Esophagus (tissue), 2 donors: Measurements from ENCODE around the gene UCN3. TPM values are rescaled to one million over a fixed set of nuclear protein-coding genes. Genes with fewer than 3 reads are reported as not detected.

Experiments
- H3K27ac ChIP-seq, 2 donors: one replicate each; pipeline ENCODE4 v1.5.1; 2013; ENCODE audit warnings: low read depth in 2 of 2, mild to moderate bottlenecking in 2 of 2, inconsistent platforms in 1 of 2, low read length in 1 of 2, moderate library complexity in 1 of 2
- H3K27me3 ChIP-seq, 2 donors: one replicate each; pipeline ENCODE4 v1.6.1; 2013; ENCODE audit warnings: low read length in 2 of 2, control low read depth in 1 of 2, mild to moderate bottlenecking in 1 of 2; ENCODE audit not compliant: insufficient read depth in 2 of 2, control insufficient read depth in 1 of 2
- H3K36me3 ChIP-seq, 2 donors: one replicate each; pipeline ENCODE4 v1.6.1; 2013; ENCODE audit warnings: low read length in 1 of 2; ENCODE audit not compliant: control insufficient read depth in 2 of 2, insufficient read depth in 2 of 2
- H3K4me1 ChIP-seq, 2 donors: one replicate each; pipeline ENCODE4 v1.6.1; 2013; ENCODE audit warnings: low read length in 1 of 2; ENCODE audit not compliant: control insufficient read depth in 2 of 2, insufficient read depth in 2 of 2
- H3K4me3 ChIP-seq, 2 donors: one replicate each; pipeline ENCODE4 v1.5.1; 2013; ENCODE audit warnings: low read length in 2 of 2, mild to moderate bottlenecking in 2 of 2, low read depth in 1 of 2, moderate library complexity in 1 of 2
- H3K9me3 ChIP-seq, 2 donors: one replicate each; pipeline ENCODE4 v1.6.1; 2013; ENCODE audit warnings: mild to moderate bottlenecking in 2 of 2, low read depth in 1 of 2, low read length in 1 of 2, moderate library complexity in 1 of 2; ENCODE audit not compliant: control insufficient read depth in 2 of 2, insufficient read depth in 1 of 2
- WGBS, 2 donors: extraction: QIAGEN DNeasy Blood & Tissue Kit; methylation state at CpG; one replicate each; pipeline ENCODE4 v1.1.7; 2013; 5-methylcytosine and 5-hydroxymethylcytosine counted together
- polyA plus RNA-seq, 2 donors: library from polyadenylated mRNA; stranded (reverse); fragments of 200-250 nt; gene quantifications; one replicate each; pipeline ENCODE4 v1.2.3, GENCODE V29; 2013
- donor health status: healthy with polysubstance abuse.
- donor health status: Bipolar disorder and iron deficiency.

Gene UCN3
- polyA plus RNA-seq: not detected

GRCh38 chr10:5364890-5365338, at the start of gene UCN3:
Gene UCN3 (plus strand): TSS chr10:5364966. CDS start chr10:5373721, 8,755 bp downstream.
- H3K9me3 ChIP-seq: no peaks in the 10 kb centered on the region
- no peaks in the 10 kb centered on the region for H3K36me3 ChIP-seq
- H3K4me3 ChIP-seq: no peak within 1 kb of the TSS
- H3K4me1 ChIP-seq: no peaks in the 10 kb centered on the region
- peaks cover 0 to 2% of the 10 kb centered on the region in 2 donors for H3K27me3 ChIP-seq
- no peak within 1 kb of the TSS for H3K27ac ChIP-seq
- WGBS, 2 donors: 47 to 63% methylated on average over 21 of the region's 21 CpGs

GRCh38 chr10:5317547-5318107, 47.1 kb upstream of the UCN3 start:
- Histone ChIP-seq H3K9me3 (no peaks in the 10 kb centered on the region), H3K27me3 (no peaks in the 10 kb centered on the region), H3K36me3 (no peaks in the 10 kb centered on the region), H3K4me3 (no peak overlapping the region), H3K27ac (peak overlapping the region in 1 of 2 donors; percentile 3), H3K4me1 (peaks cover 0 to 3% of the 10 kb centered on the region in 2 donors)
- WGBS, 2 donors: 28 to 47% methylated on average over 10 of the region's 10 CpGs

GRCh38 chr10:5318148-5318547, 46.6 kb upstream of the UCN3 start:
- H3K36me3 ChIP-seq: no peaks in the 10 kb centered on the region
- no peak overlapping the region for H3K27ac ChIP-seq
- H3K4me3 ChIP-seq: no peak overlapping the region
- H3K9me3 ChIP-seq: no peaks in the 10 kb centered on the region
- H3K27me3 ChIP-seq: no peaks in the 10 kb centered on the region
- H3K4me1 ChIP-seq: peaks cover 0 to 3% of the 10 kb centered on the region in 2 donors
- 91 to 92% methylated on average over 5 of the region's 5 CpGs for WGBS, 2 donors

GRCh38 chr10:5319863-5320262, 44.9 kb upstream of the UCN3 start:
- Histone ChIP-seq H3K4me1 (peaks cover 0 to 3% of the 10 kb centered on the region in 2 donors), H3K27ac (no peak overlapping the region), H3K36me3 (no peaks in the 10 kb centered on the region), H3K4me3 (no peak overlapping the region), H3K27me3 (no peaks in the 10 kb centered on the region), H3K9me3 (no peaks in the 10 kb centered on the region)
- 81 to 86% methylated on average over 4 of the region's 4 CpGs for WGBS, 2 donors

GRCh38 chr10:5321273-5321672, 43.5 kb upstream of the UCN3 start:
- Histone ChIP-seq H3K27me3 (no peaks in the 10 kb centered on the region), H3K36me3 (no peaks in the 10 kb centered on the region), H3K9me3 (peaks cover 0 to 2% of the 10 kb centered on the region in 2 donors), H3K4me1 (peaks cover 0 to 3% of the 10 kb centered on the region in 2 donors), H3K4me3 (no peak overlapping the region), H3K27ac (no peak overlapping the region)
- WGBS, 2 donors: 79 to 81% methylated on average over 3 of the region's 3 CpGs

- Histone ChIP-seq H3K27ac (peak overlapping the region in 1 of 2 donors; percentile 38), H3K9me3 (peaks cover 0 to 2% of the 10 kb centered on the region in 2 donors), H3K4me1 (no peaks in the 10 kb centered on the region), H3K4me3 (no peak overlapping the region), H3K27me3 (no peaks in the 10 kb centered on the region), H3K36me3 (no peaks in the 10 kb centered on the region)
- WGBS, 2 donors: 45 to 46% methylated on average over 4 of the region's 4 CpGs
These were observed 41.3 kb upstream of the UCN3 start for GRCh38 chr10:5323446-5323845.

- Histone ChIP-seq H3K36me3 (no peaks in the 10 kb centered on the region), H3K4me3 (no peak overlapping the region), H3K9me3 (peaks cover 0 to 2% of the 10 kb centered on the region in 2 donors), H3K27ac (no peak overlapping the region), H3K4me1 (peaks cover 0 to 5% of the 10 kb centered on the region in 2 donors), H3K27me3 (no peaks in the 10 kb centered on the region)
- 72 to 79% methylated on average over 6 of the region's 6 CpGs for WGBS, 2 donors
These were observed 39.7 kb upstream of the UCN3 start for GRCh38 chr10:5325076-5325475.

- 69 to 70% methylated on average over 5 of the region's 5 CpGs for WGBS, 2 donors
- H3K4me3 ChIP-seq: no peak overlapping the region
- peaks cover 0 to 5% of the 10 kb centered on the region in 2 donors for H3K4me1 ChIP-seq
- H3K27me3 ChIP-seq: no peaks in the 10 kb centered on the region
- peaks cover 0 to 3% of the 10 kb centered on the region in 2 donors for H3K9me3 ChIP-seq
- no peaks in the 10 kb centered on the region for H3K36me3 ChIP-seq
- no peak overlapping the region for H3K27ac ChIP-seq
These were observed 30.4 kb upstream of the UCN3 start for GRCh38 chr10:5334196-5334880.

- Histone ChIP-seq H3K36me3 (no peaks in the 10 kb centered on the region), H3K4me1 (no peaks in the 10 kb centered on the region), H3K27me3 (no peaks in the 10 kb centered on the region), H3K9me3 (peaks cover 0 to 3% of the 10 kb centered on the region in 2 donors), H3K27ac (no peak overlapping the region), H3K4me3 (no peak overlapping the region)
These were observed 26.8 kb upstream of the UCN3 start for GRCh38 chr10:5338010-5338409.

GRCh38 chr10:5343092-5343491, 21.7 kb upstream of the UCN3 start:
- H3K27ac ChIP-seq: no peak overlapping the region
- H3K4me3 ChIP-seq: no peak overlapping the region
- no peaks in the 10 kb centered on the region for H3K27me3 ChIP-seq
- 72 to 87% methylated on average over 3 of the region's 3 CpGs for WGBS, 2 donors
- H3K9me3 ChIP-seq: no peaks in the 10 kb centered on the region
- H3K4me1 ChIP-seq: no peaks in the 10 kb centered on the region
- H3K36me3 ChIP-seq: no peaks in the 10 kb centered on the region
